ENCODE data around the gene BIK.

- TF ChIP-seq CTCF (IDR thresholded peaks at IDR 0.05; ENCODE audit: low read length) (no peak), EZH2 (optimal IDR thresholded peaks at IDR 0.05; ENCODE audit: low read depth, low read length) (no peak), EZH2phosphoT487 (IDR thresholded peaks at IDR 0.05; ENCODE audit: low read length) (no peak)
These were observed 4.2 kb upstream of the BIK start for GRCh38 chr22:43106302-43106701.

Measured in MM.1S (cell line).